AG09319 (cell line): Measurements from ENCODE around the gene ANKRD2.

Source experiments
- DNase-seq: peaks from one replicate; pipeline ENCODE4 v3.0.0-alpha.2; 2010; ENCODE audit warnings: low read depth; ENCODE audit errors: extremely low read depth
- CTCF ChIP-seq: IDR thresholded peaks from 2 replicates; pipeline ENCODE4 v1.5.1; 2011; ENCODE audit warnings: low read depth, mild to moderate bottlenecking, inconsistent platforms, low read length, moderate library complexity

ANKRD2 gene

GRCh38 chr10:97597778-97598177 is 25.2 kb downstream of the ANKRD2 start:
- DNase-seq: no peak
- TF ChIP-seq CTCF: no peak

GRCh38 chr10:97598407-97599271 is 26.1 kb downstream of the ANKRD2 start:
- DNase-seq: no peak
- no peak for TF ChIP-seq CTCF

GRCh38 chr10:97599272-97599619 is 26.7 kb downstream of the ANKRD2 start:
- TF ChIP-seq CTCF: no peak
- DNase-seq: no peak

- no peak for DNase-seq
- TF ChIP-seq CTCF: no peak
These were observed 28.0 kb downstream of the ANKRD2 start for GRCh38 chr10:97600616-97601015.

GRCh38 chr10:97601268-97602215 is 29.0 kb downstream of the ANKRD2 start:
- no peak for TF ChIP-seq CTCF

GRCh38 chr10:97607095-97607636 is 34.6 kb downstream of the ANKRD2 start:
- no peak for DNase-seq

More at GRCh38 chr10:97601268-97602215, 29.0 kb downstream of the ANKRD2 start:
- no peak for DNase-seq

More at GRCh38 chr10:97607095-97607636, 34.6 kb downstream of the ANKRD2 start:
- TF ChIP-seq CTCF: no peak
